Calu3 (cell line): ENCODE measurements around the gene MROH7. TPM values are rescaled to one million over a fixed set of nuclear protein-coding genes. Genes with fewer than 3 reads are reported as not detected.

Experiments used
- BruUV-seq: library from RNA; stranded (reverse); fragments of 400-500 nt; replicated peaks from 2 replicates; lab custom pipeline; 2021; lab: Mats Ljungman, UMichigan
- CTCF ChIA-PET: fragments of 300-600 bp; sonication (Branson Sonifier 250); formaldehyde crosslinking; loops from one replicate; lab custom pipeline; 2022; ENCODE audit warnings: antibody characterized with exemption; lab: Charles Lee
- DNase-seq: peaks from one replicate; pipeline ENCODE4 v3.0.0; 2022
- H3K27ac Mint-ChIP-seq: one replicate; pipeline ENCODE4 v1.8.0; 2022; ENCODE audit warnings: mixed read lengths; ENCODE audit not compliant: unreplicated experiment
- H3K27me3 Mint-ChIP-seq: one replicate; pipeline ENCODE4 v1.8.0; 2022; ENCODE audit warnings: mixed read lengths; ENCODE audit not compliant: unreplicated experiment
- H3K36me3 Mint-ChIP-seq: one replicate; pipeline ENCODE4 v1.8.0; 2022; ENCODE audit warnings: mild to moderate bottlenecking, moderate library complexity, mixed read lengths; ENCODE audit not compliant: insufficient read depth, unreplicated experiment
- H3K4me1 Mint-ChIP-seq: one replicate; pipeline ENCODE4 v1.8.0; 2022; ENCODE audit warnings: mild to moderate bottlenecking, low read depth, mixed read lengths; ENCODE audit not compliant: unreplicated experiment
- H3K4me3 Mint-ChIP-seq: one replicate; pipeline ENCODE4 v1.8.0; 2022; ENCODE audit warnings: mild to moderate bottlenecking, low read depth, moderate library complexity, mixed read lengths; ENCODE audit not compliant: unreplicated experiment
- H3K9me3 Mint-ChIP-seq: one replicate; pipeline ENCODE4 v1.8.0; 2022; ENCODE audit warnings: low read depth, mixed read lengths; ENCODE audit not compliant: unreplicated experiment
- CTCF ChIP-seq: fragments of 200-600 bp; IDR thresholded peaks from one replicate; pipeline ENCODE4 v1.8.0; 2022; ENCODE audit warnings: antibody characterized with exemption; ENCODE audit not compliant: unreplicated experiment
- intact Hi-C: fragments of 100-400 bp; cut with micrococcal nuclease; formaldehyde crosslinking; loops from one replicate; pipeline ENCODE4 v1.10.0; 2022; ENCODE audit not compliant: unreplicated experiment
- total RNA-seq: library from RNA; stranded (reverse); gene quantifications from 2 replicates; pipeline ENCODE4 v1.2.3, GENCODE V29; 2022

Gene MROH7
- total RNA-seq, 1 experiment from 2014 or later, result 0.71 TPM

- no peak overlapping the region for H3K4me3 Mint-ChIP-seq
- TF ChIP-seq CTCF, result no peak
- peaks cover 29% of the 10 kb centered on the region for H3K27me3 Mint-ChIP-seq
- no peak for DNase-seq
- H3K9me3 Mint-ChIP-seq, result no peaks in the 10 kb centered on the region
- H3K27ac Mint-ChIP-seq, result no peak overlapping the region
- H3K36me3 Mint-ChIP-seq, result no peaks in the 10 kb centered on the region
- no TSS peak for BruUV-seq
- CTCF ChIA-PET, result no interaction called here
- intact Hi-C loops, result no loop called here
- no peaks in the 10 kb centered on the region for H3K4me1 Mint-ChIP-seq
Measured at GRCh38 chr1:54686155-54686554, 44.6 kb downstream of the MROH7 start.

GRCh38 chr1:54694771-54695170 is 53.2 kb downstream of the MROH7 start:
- CTCF ChIA-PET, result no interaction called here
- H3K9me3 Mint-ChIP-seq, result no peaks in the 10 kb centered on the region
- H3K27ac Mint-ChIP-seq, result no peak overlapping the region
- no peaks in the 10 kb centered on the region for H3K36me3 Mint-ChIP-seq
- intact Hi-C loops, result no loop called here
- no peak overlapping the region for H3K4me3 Mint-ChIP-seq
- H3K27me3 Mint-ChIP-seq, result peaks cover 68% of the 10 kb centered on the region
- H3K4me1 Mint-ChIP-seq, result no peaks in the 10 kb centered on the region
- no peak for TF ChIP-seq CTCF
- BruUV-seq, result no TSS peak
- DNase-seq, result no peak

GRCh38 chr1:54695221-54695620 is 53.6 kb downstream of the MROH7 start:
- Mint-ChIP-seq H3K36me3 (no peaks in the 10 kb centered on the region), H3K4me3 (no peak overlapping the region), H3K27ac (no peak overlapping the region), H3K4me1 (no peaks in the 10 kb centered on the region), H3K27me3 (peaks cover 71% of the 10 kb centered on the region), H3K9me3 (no peaks in the 10 kb centered on the region)
- no TSS peak for BruUV-seq
- no peak for TF ChIP-seq CTCF
- intact Hi-C loops, result no loop called here
- no peak for DNase-seq
- CTCF ChIA-PET, result no interaction called here

GRCh38 chr1:54695764-54696163 is 54.2 kb downstream of the MROH7 start:
- no peaks in the 10 kb centered on the region for H3K9me3 Mint-ChIP-seq
- no peak for DNase-seq
- BruUV-seq, result no TSS peak
- intact Hi-C loops, result no loop called here
- peaks cover 74% of the 10 kb centered on the region for H3K27me3 Mint-ChIP-seq
- CTCF ChIA-PET, result no interaction called here
- no peak overlapping the region for H3K27ac Mint-ChIP-seq
- H3K4me3 Mint-ChIP-seq, result no peak overlapping the region
- no peaks in the 10 kb centered on the region for H3K36me3 Mint-ChIP-seq
- no peak for TF ChIP-seq CTCF
- no peaks in the 10 kb centered on the region for H3K4me1 Mint-ChIP-seq

GRCh38 chr1:54696262-54696661 is 54.7 kb downstream of the MROH7 start:
- peaks cover 79% of the 10 kb centered on the region for H3K27me3 Mint-ChIP-seq
- no TSS peak for BruUV-seq
- CTCF ChIA-PET, result no interaction called here
- no peak for DNase-seq
- H3K4me1 Mint-ChIP-seq, result no peaks in the 10 kb centered on the region
- no peaks in the 10 kb centered on the region for H3K36me3 Mint-ChIP-seq
- no peak for TF ChIP-seq CTCF
- intact Hi-C loops, result no loop called here
- H3K4me3 Mint-ChIP-seq, result no peak overlapping the region
- no peaks in the 10 kb centered on the region for H3K9me3 Mint-ChIP-seq
- no peak overlapping the region for H3K27ac Mint-ChIP-seq
